NAMALWA (cell line): ENCODE results near the gene MCTP1.
A peak's percentile ranks its signal among the peaks of the same experiment; 100 is the strongest.

Experiments
- DNase-seq: peaks from one replicate; pipeline ENCODE4 v3.0.0-alpha.2; 2015; ENCODE audit warnings: low spot score

Gene MCTP1

DNA sequence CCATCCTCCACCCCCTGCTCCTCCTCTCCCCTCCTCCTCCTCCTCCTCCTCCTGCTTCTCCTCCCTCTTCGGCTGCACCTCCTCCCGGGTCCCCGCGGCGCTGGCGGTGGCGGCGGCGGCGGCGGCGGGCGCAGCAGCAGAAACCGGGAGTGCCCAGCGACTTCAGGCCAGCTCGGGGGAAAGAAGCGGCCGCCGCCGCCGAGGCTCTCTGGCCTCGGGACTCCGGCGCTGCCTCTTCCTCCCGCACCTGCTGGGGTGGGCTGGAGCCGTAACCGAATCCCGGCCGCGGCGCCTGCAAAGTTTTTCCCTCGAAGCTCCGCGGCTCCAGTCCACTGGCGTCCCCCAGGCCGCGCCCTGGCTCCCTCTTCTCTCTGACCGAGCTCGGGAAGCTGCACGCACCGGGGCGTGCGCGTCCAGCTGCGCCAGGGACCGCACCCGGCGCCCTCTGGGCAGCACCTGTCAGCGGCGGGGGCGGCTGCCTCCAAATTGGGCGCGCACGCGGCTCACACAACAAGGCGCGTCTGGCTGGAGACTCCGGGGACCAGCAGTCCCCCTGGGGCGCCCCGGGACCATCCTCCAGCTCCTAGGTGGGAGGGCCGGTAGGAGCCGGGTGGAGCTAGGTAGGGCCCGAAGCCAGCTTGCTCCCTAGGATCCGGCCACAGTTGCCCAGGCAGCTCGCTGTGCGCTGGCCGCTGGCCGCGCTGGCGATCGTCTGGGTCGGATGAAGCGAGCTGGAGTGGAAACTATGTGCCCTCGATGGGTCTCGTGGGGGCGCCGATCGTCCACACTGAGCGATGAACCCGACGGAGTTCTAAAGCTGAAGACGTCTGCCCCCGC, at the start of gene MCTP1:
Gene MCTP1 (minus strand): TSS at position 523 of the 837 bp plus-strand sequence.
- DNase-seq, result no peak

DNA sequence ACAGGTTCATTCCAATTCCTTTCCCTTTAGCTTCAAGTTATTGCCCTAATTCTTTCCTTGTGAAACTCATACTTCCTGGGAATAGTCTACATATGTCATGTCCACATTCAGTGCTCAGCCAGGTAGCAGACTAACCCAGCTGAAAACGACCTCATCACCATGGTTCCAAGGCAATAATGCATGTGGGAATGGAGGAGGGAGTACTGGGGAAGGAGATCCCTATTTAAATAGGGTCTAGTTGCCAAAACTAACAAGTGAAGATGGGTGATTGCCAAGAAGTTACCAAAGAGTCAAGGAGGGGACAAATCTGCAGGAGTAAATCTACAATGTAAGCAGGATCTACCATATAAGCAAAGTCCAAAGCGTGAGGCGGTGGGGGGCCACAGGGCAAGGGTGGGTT, 47.3 kb upstream of the MCTP1 start:
- no peak for DNase-seq

- DNase-seq, result no peak
Measured at GRCh38 chr5:95331358-95331757, 46.5 kb upstream of the MCTP1 start.

DNA sequence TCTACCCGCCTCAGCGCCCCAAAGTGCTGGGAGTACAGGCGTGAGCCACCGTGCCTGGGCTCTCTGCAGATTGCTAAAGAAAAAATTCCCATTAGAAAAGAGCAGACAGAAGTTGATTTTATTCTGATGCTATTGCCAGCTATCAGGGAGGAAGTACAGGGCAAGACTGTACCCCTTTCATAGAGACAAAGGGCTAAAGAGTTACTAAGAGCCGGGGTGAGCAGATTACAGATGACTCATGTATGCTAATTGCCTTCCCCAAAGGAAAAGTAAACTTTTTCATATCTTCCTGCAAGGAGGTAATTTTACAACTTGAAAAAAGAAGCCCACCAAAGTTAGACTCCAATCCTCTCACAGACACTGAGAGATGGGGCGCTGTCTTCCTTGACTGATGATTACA, 42.3 kb upstream of the MCTP1 start:
- DNase-seq, result no peak

GRCh38 chr5:95317687-95318086, 32.8 kb upstream of the MCTP1 start:
- DNase-seq, result no peak

DNA sequence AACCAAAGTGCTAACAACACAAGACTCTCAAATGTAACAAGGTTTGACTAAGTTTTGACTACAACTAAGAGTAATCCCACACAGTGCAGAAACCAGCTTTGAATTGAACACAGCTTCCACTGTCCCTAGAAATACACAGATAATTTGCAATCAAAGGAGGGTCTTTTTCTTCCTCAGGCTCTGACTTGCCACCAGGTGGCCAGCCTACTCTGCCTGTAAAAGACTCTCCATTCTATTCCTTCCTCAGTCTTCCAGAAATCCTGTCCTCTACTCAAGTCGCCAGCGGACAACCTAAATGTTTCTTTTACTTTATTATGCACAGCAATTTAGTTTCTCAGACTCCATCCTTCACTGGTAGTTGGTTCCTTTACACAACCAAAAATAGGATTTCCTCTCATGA, 32.2 kb upstream of the MCTP1 start:
- no peak for DNase-seq

GRCh38 chr5:95304711-95305110, 19.8 kb upstream of the MCTP1 start:
- no peak for DNase-seq

DNA sequence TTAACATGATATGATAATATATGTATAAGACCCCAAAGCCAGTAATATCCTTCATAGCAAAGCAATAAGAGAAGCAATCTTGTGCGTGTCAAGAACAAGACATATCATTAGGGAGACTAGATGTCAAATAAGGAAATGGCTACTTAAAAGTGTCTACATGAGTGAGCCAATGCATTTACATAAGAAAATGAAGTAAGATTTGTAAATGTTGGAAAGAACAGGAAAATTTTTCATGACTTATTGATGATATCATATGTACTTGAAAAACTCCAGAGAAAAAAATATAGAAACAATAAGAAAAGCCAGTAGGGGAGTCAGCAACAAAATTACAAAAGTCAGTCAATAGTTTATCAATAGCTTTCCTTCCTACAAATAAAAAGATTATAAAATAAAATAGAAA, 13.8 kb upstream of the MCTP1 start:
- no peak for DNase-seq

DNA sequence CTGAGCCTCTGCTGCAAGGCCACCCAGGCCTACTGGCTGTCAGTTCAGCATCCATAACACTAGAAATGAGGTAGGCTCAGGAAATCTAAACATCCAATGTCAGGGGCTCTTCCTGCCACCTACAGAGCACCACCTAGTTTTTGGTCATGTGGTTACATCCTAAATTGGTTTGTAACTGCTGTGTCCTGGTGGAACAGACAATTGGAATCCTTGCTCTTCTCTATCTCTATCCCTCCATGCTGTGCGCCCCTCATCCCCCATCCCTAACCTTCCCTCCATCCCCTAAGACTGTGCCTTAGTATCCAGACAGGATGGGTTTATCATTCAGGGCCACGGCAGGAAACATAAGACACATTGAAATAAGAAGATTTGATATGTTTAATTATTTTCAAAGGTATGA, 11.4 kb upstream of the MCTP1 start:
- no peak for DNase-seq

- no peak for DNase-seq
Measured at GRCh38 chr5:95285409-95285755, 488 bp upstream of the MCTP1 start.

DNA sequence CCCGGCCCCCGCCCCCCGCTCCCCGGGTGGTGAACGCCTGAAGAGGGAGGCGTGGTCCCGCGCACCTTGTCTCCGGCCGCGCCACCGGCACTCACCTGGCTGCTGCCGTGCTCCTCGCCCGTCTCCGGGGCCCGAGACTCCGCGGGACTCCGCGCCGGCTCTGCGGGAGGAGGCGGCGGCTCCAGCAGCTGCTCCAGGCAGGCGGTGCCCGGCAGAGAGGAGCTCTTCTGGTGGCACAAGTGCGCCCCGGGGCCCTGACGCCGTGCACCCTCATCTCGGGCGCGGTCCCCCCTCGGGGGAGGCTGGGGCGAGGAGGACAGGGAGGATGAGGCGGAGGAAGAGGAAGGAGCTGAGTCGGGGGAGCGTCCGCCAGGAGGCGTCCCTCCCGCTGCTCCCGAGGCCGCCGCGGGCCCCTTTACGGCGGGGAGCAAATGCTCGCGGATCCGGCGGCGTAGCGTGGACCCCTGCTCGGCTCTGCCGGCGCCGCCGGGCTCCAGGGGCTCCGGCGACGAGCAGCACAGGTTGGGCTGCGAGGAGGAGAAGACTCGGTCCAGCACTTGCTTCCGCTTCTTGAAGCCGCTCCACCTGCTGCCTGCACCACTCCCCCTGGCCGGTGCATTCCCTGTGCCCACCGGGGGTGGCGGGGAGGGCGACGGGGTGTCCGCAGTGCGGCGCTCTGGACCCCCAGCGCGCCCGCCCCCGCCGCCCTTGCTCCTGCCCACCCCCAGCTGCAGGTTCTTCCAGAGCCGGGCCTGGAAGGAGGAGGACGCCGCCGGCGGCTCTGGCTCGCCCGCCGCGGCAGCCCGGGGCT, 928 bp downstream of the MCTP1 start:
- DNase-seq, result no peak

DNA sequence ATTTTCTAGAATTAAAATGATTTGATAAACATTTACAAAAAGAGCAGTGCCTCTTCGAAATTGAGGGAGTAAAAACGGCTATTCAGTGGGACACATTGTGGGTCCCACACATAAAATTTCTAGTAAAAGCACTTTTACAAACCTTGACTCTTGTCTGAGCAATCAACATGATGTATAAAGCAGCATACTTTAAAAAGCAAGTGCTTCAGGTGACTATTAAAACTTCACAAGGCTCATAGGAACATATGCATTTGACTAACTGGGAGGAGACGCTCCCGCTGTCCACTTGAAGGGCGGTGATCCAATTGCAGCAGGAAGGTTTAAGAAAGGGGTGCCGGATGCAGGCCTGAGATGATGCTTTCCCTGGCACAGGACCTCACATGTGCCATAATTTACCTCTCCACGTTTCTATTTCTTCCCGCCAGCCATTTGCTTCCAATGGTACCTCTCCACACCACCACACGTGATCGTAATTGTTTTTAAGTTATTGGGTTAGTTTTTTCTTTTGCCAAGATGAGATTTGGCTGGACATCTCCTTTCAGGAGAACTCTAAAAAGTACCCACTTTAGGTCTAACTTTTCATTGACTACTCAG, 1.8 kb downstream of the MCTP1 start:
- no peak for DNase-seq

DNA sequence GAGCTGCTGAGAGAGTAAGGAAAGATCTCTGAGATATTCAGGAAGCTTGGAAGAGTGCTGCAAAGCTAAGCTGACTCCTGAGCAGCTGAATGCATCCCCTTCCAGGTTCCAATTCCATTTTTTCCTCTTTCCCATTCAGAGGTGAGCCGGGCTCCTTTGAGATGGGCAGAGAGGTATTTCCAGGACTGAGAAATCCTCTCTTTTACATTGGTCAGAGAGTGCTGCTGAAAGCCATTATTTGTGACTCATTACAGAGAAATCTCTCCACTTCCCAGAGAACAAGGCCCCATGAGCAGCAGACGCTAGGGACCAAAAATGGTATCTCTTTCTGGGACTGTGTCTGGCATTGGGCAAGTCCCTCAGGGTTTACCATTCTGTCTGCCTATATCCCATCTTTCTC, 3.7 kb downstream of the MCTP1 start:
- no peak for DNase-seq

GRCh38 chr5:95280401-95281095, 4.3 kb downstream of the MCTP1 start:
- no peak for DNase-seq

DNA sequence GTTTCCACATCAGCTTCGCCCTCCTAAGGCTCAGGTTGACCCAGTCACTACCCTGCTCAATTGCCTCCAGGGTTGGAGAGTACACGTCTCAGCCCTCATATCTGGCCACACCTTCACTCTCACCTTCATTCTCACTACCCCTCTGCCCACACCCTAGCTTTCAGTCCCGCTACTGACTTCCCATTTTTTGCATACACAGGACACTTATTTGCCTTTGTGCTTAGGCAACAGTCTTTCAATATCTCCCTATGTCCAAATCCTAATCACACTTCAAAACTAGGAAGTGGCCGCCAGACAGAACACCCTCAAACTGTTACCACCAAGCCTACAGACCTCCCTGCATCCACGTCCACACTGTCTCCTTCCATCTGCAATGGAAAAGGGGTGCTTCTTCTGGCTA, 10.9 kb downstream of the MCTP1 start:
- no peak for DNase-seq

DNA sequence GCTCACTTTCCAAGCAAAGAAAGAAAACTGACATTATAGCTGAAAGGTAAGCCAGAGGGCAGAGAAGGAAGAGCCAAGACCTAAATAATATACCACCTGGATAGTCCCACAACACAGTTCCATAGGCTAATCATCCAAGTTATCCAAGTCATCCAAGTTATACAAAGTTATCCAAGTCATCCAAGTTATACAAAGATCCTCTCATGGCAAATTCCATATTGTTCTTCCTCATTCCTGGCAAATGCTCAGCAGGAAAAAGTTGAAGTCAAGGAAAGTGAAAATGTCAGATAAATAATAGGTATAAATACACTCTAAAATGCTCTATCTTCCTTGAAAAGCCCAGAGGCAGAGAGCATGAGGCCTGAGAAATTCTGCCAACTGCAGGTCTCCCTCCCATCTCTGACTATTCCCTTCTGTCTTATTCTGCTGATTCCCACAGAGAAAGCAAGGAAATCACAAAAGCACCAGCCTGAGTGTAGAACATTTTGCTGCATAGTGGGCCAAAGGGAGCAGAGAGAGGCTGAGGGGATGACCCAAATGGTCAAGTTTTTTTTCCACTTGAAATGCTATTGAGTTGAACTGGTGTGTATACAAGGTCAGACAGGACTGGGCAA, 12.5 kb downstream of the MCTP1 start:
- DNase-seq, result no peak

GRCh38 chr5:95262933-95263660, 21.8 kb downstream of the MCTP1 start:
- DNase-seq, result no peak

- DNase-seq, result peak; percentile 56
Measured at GRCh38 chr5:95261437-95262175, 23.3 kb downstream of the MCTP1 start.

GRCh38 chr5:95256991-95257390, 27.9 kb downstream of the MCTP1 start:
- DNase-seq, result no peak

DNA sequence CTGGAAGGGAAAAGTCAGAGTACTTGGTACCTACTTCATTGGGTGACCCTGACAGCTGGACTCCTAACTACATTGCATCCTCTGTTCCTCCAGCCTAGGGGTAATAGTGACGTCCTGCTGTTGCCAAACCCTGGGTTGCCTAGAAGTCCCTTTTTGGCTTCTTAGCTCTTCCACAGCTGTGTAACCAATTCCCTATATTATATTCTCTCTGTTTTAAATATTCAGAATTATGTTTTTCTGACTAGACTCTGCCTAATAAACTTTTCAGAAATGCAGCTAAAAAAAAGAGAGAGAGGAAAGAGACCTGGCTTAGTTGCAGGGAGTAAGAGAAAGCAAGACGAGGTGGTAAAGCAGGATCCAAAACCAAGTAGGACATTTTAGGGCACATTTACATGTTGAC, 28.4 kb downstream of the MCTP1 start:
- DNase-seq, result no peak

DNA sequence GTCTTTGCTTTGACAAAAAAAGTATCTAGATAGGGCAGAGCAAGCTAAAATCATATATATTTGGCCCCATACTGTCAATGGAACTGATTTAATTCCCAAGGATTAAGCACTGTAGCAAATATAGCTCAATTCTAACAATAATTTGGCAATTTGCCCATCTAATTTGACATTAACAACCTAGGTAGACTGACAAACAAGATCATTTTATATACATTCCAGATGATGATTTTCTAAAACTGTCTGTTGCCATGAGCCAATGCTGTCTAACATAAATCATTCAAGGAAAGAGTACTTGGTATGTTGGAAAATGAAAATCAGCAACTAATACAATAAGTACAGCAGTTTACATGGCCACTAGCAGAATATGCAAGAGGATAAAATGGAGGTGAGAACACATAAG, 32.1 kb downstream of the MCTP1 start:
- DNase-seq, result no peak
